Stimulated activated CD4-positive, alpha-beta T cell treated with anti-CD3 and anti-CD28 coated beads, TNF-alpha, amount 100 ng/mL, for 24 hours (primary cell): ENCODE results near the gene THAP8.
"Not testable (repeated sequence)": the region's sequence is repeated elsewhere in the genome, so short reads cannot be mapped to it uniquely, and the experiment has no call there.

Experiments
- DNase-seq, 3 experiments: peaks; one replicate each; pipeline ENCODE4 v3.0.0-alpha.2; 2020; ENCODE audit warnings: low read depth in 3 of 3

Gene THAP8

DNA sequence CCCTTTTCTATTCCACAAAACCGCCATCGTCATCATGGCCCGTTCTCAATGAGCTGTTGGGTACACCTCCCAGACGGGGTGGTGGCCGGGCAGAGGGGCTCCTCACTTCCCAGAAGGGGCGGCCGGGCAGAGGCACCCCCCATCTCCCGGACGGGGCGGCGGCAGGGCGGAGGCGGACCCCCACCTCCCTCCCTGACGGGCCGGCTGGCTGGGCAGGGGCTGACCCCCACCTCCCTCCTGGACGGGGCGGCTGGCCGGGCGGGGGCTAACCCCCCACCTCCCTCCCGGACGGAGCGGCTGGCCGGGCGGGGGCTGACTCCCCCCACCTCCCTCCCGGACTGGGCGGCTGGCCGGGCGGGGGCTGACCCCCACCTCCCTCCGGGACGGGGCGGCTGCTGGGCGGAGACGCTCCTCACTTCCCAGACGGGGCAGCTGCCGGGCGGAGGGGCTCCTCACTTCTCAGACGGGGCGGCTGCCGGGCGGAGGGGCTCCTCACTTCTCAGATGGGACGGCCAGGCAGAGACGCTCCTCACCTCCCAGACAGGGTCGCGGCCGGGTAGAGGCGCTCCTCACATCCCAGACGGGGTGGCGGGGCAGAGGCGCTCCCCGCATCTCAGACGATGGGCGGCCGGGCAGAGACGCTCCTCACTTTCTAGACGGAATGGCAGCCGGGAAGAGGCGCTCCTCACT lies 14.9 kb upstream of the THAP8 start:
- not testable (repeated sequence) for DNase-seq

DNA sequence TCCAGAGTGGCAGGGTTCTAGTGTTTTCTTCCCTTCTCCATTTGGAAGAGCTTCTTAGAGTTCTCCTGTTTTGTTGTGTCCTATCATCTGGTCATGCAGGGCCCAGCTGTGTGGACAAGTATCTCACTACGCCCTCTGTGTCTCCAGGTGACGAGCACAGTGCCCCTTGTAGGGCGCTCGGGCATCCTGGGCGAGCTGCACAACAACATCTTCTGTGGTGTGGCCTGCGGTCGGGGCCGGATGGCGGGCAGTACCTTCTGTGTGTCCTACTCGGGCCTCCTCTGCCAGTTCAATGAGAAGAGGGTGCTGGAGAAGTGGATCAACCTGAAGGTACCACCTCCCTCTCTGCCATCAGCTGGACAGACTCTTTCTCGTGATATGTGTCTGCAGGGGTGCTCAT lies 13.6 kb upstream of the THAP8 start:
- DNase-seq, result no peak

DNA sequence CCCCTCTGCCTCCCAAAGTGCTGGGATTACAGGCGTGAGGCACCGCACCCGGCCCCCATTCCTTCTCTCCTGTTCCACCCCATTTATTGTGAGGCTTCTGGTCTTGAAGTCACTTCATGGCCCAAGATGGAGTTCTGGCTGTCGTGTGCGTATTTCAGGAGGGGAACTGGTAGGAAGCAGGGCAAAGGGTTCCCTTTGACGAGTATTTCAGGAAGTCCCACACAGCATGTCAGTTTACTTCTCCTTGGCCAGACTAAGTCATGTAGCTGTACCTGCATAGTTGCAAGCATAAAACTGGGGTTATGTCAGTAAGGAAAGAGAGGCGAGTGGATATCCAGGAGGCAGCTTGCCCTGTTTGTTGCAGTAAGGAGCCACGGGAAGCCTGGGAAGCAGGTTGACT lies 10.7 kb upstream of the THAP8 start:
- no peak for DNase-seq

DNA sequence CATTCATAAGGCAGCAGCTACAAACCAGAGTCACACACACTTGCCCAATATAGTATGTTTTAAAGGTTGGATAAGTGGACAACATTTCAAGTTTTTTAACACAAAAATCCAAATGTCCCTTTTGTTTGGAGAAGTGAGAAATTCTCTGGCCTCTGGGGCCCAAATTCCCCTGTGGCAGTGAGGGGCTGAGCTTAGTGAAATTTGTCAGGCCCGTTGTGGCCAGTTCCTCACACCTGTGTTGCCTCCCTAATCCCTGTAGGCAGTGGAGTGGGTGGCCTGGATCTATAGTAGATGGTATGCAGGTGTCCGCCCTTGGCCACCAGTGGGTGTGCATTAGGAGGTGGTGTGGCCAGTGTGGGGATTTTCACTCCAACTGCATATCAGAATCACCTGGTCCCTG lies 7.3 kb upstream of the THAP8 start:
- no peak for DNase-seq

DNA sequence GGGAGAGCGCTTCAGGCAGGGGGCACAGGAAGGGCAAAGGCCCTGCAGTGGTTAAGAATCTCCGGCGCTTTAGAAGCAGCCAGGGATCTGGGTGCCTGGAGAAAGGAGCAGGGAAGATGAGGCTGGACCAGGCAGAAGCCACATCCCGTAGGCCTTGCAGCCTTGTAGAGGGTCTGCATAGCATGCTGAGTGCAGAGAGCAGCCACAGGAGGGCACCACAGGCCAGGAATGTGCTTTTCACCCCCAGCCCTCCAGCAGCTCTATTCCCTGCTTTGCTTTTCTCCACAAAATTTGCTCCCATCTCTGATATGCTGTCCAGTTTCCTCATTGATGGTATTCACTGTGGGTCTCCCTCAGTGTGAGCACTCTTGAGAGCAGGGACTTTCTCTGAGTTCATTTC lies 6.3 kb upstream of the THAP8 start:
- DNase-seq, result peak in 1 of 3 experiments; percentile 14

DNA sequence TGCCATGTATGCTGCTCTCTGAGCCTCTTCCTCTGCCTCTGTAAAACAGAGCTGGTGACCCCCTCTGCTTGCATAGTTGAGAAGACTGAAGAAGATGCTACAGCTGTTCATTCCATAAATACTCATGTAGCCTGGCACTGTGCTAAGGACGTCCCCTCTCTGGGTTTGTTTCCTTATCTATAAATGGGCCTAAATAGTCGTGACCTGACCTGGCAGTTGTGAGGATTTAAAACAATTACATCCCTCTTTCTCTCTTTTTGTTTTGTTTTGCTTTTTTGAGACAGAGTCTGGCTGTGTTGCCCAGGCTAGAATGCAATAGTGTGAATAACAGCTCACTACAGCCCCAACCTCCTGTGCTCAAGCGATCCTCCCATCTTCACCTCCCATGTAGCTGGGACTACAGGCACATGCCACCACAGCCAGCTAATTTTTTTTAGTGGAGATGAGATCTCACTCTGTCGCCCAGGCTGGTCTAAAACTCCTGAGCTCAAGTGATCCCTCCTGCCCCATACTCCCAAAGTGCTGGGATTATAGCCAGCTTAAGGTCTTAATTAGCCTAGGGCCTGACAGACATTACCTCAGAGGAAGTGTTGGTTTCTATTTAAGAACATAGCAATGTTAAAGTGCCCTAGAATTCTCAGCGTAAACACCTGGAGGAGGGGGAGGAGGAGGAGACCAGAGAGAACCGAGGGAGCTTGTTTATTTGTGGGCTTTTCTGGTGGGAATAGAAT lies 5.3 kb upstream of the THAP8 start:
- DNase-seq, result no peak

DNA sequence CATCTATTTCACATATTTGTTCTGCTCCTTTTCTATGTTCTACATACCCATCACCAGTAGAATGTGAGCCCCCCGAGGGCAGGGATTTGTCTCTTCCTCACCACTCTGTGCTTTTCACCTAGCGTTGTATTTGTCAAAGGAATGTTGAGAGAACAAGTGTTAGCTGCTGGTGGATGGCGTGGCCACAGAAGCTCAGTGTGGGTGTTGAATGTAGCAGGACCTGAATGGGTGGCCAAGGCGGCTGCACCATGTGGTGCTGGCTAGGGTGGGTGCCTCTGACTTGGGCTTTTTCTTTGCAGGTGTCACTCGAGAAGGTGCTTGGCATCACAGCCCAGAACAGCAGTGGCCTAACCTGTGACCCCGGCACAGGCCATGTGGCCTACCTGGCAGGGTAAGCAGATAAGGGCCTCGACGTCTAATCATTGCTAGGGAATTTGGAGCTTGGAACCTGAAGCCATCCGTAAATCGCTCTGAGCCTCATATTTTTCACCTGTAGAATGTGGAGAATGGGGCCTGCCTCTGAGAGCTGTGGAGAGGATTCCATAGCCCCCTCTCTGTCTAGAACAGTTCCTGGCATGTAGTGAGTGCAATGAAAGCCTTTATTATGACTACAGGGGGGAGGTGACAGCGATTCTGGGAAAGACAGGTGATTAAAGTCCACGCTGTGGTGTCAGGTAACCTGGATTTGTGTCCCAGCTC lies 4.5 kb upstream of the THAP8 start:
- no peak for DNase-seq

DNA sequence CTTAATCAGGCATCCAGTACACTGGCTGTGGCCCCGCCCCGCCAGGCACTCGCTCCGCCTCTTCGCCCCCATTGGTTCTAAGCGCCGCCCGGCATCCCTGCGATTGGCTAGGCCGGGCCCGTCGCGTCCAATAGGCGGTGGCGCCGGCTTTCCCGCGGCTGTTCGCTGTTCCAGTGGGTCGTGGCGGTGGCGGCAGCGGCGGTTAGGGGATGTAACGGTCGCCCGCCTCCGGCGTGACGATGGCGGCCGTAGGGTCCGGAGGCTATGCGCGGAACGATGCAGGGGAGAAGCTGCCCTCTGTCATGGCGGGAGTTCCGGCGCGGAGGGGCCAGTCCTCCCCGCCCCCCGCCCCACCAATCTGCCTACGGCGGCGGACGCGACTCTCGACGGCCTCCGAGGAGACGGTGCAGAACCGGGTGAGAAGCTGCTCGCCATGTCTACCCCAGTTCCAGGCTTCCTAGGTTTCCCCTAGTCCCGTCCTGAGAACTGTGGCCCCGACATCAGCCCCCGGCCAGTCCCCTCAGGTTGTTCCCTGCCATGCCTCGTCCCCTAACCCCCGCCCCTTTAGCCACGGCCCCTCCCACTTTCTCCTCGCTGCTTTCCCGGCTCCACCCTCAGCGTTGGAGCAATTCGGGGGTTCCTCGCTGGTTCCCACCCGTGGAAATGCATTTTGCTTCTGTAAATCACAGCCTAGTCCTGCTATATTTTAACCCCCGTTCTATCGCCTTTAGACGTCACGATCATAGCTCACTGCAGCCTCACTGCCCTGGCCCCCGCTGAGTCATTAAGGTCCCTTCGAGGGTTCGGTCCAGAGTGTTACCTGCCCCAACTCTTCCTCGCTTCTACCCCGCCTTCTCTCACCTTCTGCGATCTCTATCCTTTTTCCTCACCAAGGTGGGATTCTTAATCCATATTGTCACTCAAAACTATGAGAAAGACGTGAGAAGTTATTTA lies 925 bp upstream of the THAP8 start, which contains the start of gene WDR62:
Gene WDR62 (plus strand): TSS at position 165 of the 954 bp plus-strand sequence. CDS start 75 bp downstream, at position 240.
- DNase-seq, result peak; percentile 86 to 96 (median 88)

DNA sequence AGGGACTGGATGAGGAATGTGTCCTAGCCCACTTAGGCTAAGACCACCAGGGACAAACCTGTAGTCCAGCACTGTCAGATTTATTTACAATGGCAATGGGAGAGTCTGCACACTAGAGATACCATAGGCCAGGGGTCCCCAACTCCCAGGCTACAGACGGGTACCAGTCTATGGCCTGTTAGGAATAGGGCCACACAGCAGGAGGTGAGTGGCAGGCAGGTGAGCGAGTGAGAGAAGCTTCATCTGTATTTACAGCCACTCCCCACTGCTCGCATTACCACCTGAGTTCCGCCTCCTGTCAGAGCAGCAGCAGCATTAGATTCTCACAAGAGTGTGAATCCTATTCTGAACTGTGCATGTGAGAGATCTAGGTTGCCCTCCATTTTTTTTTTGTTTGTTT lies 2.4 kb downstream of the THAP8 start:
- no peak for DNase-seq

DNA sequence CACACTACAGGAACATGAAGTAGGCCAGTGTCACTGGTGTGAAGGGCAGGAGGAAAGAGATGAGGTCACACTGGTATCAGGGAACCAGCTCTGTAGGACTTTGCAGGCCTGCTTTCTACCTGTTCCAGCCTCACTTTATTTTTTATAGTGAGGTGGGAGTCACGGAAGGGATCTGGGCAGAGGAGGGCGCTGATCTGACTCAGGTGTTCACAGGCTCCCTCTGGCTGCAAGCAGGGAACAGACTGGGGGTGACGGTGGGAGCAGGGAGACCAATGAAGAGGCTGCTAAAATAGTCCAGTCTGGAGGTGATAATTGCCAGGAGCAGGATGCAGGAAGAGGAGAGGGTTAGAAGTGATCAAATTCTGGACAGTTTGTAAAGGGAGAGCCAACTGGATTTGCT lies 2.8 kb downstream of the THAP8 start:
- no peak for DNase-seq

DNA sequence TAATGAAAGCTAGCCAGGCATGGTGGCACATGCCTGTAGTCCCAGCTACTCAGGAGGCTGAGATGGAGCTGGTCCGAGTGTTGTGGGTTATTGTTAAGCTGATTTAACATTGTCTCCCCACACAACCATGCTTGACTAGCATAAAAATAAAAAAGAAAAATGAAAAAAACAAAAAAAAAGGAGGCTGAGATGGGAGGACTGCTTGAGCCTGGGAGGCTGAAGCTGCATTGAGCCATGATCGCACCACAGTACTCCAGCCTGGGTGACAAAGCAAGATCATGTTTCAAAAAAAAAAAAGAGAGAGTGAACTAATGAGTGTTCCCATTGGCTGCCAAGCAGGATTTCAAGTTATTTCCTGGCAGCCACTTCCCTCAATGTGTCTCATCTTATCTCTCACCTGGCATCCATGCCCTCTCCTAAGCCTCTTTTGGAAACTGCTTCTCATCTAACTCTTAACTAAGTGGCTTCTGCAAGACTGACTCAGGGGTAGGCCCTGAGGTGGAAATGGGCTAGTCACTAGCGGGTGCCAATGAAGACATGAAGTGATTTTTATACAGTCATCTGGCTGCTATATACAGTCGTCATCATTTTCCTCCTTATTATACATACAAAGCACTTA lies 4.9 kb downstream of the THAP8 start:
- DNase-seq, result no peak

DNA sequence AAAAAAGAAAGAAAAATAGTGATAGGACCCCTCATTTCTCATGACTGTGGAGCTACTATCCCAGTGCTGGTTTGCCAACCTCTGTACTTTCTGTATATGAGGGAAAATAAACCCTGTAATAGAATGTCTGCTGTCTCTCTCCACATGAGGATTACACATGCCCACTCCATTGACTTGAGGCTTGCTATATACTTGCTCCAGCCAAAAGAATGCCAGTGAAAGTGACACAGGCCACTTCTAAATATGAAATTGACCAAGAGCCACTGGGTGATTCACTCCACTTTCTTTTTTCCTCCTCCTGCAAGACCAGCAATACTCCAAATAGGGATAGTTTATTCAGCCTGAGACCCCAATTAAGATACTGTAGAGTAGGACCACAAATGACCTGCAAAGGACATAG lies 6.2 kb downstream of the THAP8 start:
- DNase-seq, result no peak

DNA sequence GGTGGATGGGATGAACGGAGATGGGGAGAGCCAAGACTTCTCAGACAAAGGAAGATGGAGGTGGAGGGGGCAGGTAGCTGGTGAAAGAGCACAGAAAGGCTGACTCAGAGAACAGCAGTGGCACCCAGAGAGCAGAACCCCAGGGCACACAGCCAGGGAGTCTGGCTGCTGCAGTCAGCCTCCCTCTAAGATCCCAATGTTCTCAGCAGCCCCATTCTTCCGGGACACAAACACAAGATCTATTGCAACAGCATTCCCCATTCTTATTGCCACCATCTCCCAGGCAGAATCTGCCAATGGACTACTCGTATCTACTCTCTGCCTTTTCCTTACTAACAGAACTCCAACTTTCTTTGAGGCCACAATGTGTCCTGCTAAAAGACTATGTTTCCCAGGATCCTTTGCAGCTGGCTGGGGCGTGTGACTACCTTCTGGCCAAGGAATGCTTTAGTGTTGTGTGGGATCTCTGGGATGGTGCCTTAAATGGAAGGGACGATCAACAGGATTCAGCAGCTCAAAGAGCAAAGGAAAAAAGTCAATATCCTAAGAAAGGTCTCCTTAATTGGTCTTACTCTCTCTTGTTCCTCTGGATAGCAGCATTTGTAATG lies 7.5 kb downstream of the THAP8 start:
- DNase-seq, result no peak

DNA sequence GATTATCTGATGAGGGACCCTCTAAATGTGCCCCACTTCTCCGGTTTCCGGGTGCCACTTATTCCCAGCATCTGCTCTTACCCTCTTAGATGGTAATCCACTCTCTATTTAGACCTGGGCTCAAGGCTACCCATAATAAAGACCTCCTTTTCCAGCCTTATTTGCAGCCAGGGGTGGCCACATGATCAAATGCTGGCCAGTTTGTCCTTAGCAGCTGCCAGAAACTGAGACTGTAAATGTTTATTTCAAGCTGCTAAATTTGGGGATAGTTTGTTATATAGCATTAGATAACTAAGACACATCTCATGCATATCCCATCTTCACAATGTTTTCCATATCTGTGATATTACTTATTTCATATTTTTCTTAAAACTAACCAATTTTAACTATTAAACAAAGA lies 10.1 kb downstream of the THAP8 start:
- DNase-seq, result no peak

DNA sequence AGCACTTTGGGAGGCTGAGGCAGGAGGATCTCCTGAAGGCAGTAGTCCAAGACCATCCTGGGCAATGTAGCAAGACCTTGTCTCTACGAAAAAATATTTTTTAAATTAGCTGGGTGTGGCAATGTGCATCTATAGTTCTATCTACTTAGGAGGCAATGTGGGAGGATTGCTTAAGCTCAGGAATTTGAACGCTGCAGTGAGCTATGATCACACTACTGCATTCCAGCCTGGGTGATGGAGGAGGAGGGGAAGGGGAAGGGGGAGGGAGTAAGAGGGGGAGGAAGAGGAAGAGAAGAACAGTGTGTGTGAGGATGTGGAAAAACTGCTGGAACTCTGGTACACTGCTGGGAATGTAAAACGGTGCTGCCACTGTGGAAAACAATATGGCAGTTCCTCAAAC lies 12.3 kb downstream of the THAP8 start:
- no peak for DNase-seq

DNA sequence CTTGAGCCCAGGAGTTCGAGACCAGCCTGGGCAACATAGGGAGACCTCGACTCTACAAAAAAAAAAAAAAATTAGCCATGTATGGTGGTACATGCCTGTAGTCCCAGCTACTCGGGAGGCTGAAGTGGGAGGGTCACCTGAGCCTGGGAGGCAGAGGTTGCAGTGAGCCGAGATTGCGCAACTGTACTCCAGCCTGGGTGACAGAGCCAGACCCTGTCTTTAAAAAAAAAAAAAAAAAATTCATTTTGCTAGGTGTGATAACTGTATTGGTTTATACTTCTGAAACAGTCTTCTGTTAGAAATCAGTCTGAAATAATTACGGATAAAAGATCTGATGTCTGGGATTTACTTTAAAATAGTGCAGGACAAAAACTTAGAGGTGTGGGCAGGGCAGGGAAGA lies 13.0 kb downstream of the THAP8 start:
- DNase-seq, result not testable (repeated sequence)

DNA sequence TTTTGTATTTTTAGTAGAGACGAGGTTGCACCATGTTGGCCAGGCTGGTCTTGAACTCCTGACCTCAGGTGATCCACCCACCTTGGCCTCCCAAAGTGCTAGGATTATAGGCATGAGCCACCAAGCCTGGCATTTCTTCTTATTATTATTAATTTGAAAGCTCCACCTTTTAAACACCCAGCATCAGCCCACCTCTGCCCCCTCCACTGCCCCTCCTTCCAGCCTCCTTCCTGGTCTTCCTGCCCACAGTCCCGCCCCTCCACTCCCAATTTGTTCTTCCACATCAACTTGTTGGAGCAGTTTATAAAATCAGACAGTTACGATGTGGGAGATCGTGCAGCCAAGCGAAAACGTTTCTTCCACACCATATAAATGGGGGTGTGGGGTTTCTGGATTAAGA lies 13.6 kb downstream of the THAP8 start:
- no peak for DNase-seq

DNA sequence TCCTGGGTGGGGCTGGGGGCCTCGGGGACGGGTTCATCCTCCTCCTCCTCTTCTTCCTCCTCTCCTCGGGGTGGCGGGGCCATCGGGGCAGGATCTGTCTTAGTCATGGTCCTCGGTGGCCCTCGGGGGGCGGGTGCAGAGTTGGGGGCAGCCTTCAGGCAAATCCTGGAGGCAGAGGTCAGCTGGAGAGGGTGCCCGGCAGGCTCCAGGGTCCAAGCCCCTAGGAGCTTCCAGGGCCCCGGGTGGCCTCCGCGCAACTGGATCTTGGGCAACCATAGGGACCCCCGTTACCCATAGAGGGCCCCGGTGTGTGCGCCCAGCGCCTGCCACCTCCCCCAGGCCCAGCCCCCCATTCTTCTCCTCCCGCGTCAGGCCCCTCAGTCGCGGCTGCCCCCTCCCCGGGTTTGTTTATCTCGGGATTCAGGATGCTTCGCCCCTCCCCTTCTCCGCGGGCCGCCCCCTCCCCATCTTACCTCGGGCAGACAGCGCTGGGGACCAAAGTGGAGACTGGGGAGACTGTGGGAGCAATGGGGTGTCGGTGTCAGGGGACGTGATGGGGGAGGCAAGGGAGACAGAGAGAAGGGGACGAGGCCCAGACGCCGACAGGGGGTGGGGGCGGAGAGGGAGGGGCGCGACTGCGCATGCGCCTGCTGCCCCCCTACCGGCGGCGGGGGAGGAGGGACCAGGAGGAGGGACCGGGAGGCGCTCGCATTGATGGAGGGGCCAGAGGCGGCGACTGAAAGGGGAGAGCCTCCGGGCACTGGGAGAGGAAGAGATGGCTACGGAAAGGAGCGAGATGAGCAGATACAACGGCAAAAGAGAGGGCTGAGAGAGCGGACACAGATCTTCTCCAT lies 21.6 kb downstream of the THAP8 start, which contains the start of gene CLIP3:
Gene CLIP3 (minus strand): TSS at position 623 of the 854 bp plus-strand sequence. CDS start 516 bp downstream, at position 107.
- peak in 1 of 3 experiments; percentile 42 for DNase-seq

DNA sequence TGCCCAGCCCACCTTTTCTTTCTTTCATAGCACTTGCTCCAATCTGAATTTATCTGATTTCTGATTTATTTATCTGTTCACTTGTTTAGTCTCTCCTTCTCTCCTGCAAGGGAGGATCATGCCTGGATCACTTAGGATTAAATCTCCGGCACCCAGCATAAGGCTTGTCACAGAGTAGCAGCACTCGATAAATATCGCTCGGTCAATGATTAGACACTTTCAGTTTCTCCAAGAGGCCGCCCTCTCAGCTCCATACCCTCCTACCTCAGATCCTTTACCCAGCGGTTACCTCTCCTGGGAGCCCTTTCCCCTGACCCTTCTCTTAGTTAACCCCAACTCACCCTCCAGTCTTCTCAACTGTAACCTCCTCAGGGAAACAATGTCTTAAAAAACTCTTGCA lies 22.8 kb downstream of the THAP8 start:
- no peak for DNase-seq
